ENCODE results near the gene RRP1.
A peak's percentile ranks its signal among the peaks of the same experiment; 100 is the strongest.

Gene RRP1

DNA sequence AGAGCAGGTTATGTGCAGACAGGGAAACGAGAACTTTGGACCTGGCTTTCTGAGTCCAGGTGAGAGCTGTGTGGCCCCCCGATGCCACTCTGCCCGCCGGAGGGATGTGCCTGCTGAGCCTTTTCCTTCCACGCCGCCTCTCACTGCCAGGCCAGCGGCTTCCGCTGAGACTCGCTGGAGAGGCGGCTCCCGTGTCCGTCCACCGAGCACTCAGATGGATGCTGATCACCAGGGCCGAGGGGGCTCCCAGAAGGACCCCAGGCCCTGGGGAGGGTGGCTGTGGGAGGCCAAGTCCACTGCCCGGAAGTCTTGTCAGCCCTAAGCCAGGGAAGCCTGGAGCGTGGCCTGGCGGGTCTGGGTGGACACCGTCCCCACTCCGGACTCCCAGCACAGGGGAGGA is 29.7 kb upstream of the RRP1 start:
- Histone ChIP-seq H3K27ac (ENCODE audit: low read length) (peak overlapping the region; percentile 87), H3K36me3 (ENCODE audit: control insufficient read depth in 2 of 2, insufficient read depth in 2 of 2, low read length in 2 of 2) (peaks cover 8 to 12% of the 10 kb centered on the region in 2 donors), H3K4me1 (ENCODE audit: control insufficient read depth, insufficient read depth, low read length) (peaks cover 18% of the 10 kb centered on the region), H3K9me3 (ENCODE audit: control insufficient read depth in 2 of 2, low read length in 2 of 2) (peaks cover 0 to 4% of the 10 kb centered on the region in 2 donors), H3K27me3 (ENCODE audit: control insufficient read depth in 1 of 2, insufficient read depth in 2 of 2, low read length in 2 of 2) (no peaks in the 10 kb centered on the region), H3K9ac (ENCODE audit: low read length in 2 of 2) (no peak overlapping the region), H3K4me3 (ENCODE audit: low read length in 2 of 2) (no peak overlapping the region)

DNA sequence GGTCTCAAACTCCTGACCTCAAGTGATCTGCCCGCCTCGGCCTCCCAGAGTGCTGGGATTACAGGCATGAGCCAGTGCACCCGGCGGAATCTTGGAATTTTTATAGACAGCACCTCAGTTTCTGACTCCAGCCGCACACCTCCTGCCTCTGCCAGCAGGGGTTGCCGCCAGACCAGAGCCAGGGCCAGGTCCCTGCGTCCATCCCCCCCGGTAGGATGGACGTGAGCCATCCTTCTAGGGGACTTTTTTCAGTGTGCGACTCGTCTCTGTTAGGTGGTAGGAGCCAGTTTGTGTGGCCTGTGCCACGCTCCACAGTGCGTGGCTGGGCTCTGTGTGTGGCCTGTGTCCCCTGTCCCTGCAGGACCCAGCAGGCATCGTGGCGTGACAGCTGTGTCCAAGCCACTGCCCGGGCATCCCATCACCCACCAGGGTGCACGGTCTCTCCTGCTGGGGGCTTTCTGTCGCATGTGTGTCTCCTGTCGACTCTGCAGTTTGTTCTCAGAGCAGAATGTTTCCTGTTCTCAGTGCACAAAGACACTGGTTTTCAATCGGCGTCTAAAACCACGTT is 28.9 kb upstream of the RRP1 start:
- peaks cover 8 to 12% of the 10 kb centered on the region in 2 donors for H3K36me3 ChIP-seq (ENCODE audit: control insufficient read depth in 2 of 2, insufficient read depth in 2 of 2, low read length in 2 of 2)

DNA sequence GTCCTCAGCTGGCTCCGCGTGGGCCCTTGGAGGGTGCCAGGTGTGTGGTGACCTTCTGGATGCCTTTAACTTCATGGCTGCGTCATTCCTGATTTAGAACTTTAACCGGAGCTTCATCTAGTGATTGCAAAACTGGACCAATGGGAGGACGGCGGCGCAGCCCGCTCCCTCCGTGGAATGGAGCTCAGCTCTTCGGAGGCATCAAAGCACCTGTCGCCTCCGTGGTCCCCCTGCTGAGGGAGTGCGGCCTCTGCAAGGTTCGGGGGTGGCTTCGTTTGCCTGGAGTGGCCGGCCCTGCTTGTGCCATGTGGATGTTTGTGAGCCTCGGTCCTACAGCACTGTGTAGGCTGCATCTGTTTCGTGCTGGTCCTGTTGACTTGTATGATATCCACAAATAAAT is 27.5 kb upstream of the RRP1 start:
- no peak overlapping the region for H3K9ac ChIP-seq (ENCODE audit: low read length in 2 of 2)
- peaks cover 0 to 4% of the 10 kb centered on the region in 2 donors for H3K9me3 ChIP-seq (ENCODE audit: control insufficient read depth in 2 of 2, low read length in 2 of 2)
- no peak overlapping the region for H3K4me3 ChIP-seq (ENCODE audit: low read length in 2 of 2)
- H3K27ac ChIP-seq (ENCODE audit: low read length), result no peak overlapping the region
- peaks cover 21% of the 10 kb centered on the region for H3K4me1 ChIP-seq (ENCODE audit: control insufficient read depth, insufficient read depth, low read length)
- no peaks in the 10 kb centered on the region for H3K27me3 ChIP-seq (ENCODE audit: control insufficient read depth in 1 of 2, insufficient read depth in 2 of 2, low read length in 2 of 2)
- peaks cover 0 to under 1% of the 10 kb centered on the region in 2 donors for H3K36me3 ChIP-seq (ENCODE audit: control insufficient read depth in 2 of 2, insufficient read depth in 2 of 2, low read length in 2 of 2)

More for the DNA sequence above, 28.9 kb upstream of the RRP1 start:
- no peak overlapping the region for H3K4me3 ChIP-seq (ENCODE audit: low read length in 2 of 2)
- H3K27ac ChIP-seq (ENCODE audit: low read length), result no peak overlapping the region
- H3K4me1 ChIP-seq (ENCODE audit: control insufficient read depth, insufficient read depth, low read length), result peaks cover 18% of the 10 kb centered on the region
- H3K9ac ChIP-seq (ENCODE audit: low read length in 2 of 2), result no peak overlapping the region
- H3K27me3 ChIP-seq (ENCODE audit: control insufficient read depth in 1 of 2, insufficient read depth in 2 of 2, low read length in 2 of 2), result no peaks in the 10 kb centered on the region
- peaks cover 0 to 4% of the 10 kb centered on the region in 2 donors for H3K9me3 ChIP-seq (ENCODE audit: control insufficient read depth in 2 of 2, low read length in 2 of 2)

DNA sequence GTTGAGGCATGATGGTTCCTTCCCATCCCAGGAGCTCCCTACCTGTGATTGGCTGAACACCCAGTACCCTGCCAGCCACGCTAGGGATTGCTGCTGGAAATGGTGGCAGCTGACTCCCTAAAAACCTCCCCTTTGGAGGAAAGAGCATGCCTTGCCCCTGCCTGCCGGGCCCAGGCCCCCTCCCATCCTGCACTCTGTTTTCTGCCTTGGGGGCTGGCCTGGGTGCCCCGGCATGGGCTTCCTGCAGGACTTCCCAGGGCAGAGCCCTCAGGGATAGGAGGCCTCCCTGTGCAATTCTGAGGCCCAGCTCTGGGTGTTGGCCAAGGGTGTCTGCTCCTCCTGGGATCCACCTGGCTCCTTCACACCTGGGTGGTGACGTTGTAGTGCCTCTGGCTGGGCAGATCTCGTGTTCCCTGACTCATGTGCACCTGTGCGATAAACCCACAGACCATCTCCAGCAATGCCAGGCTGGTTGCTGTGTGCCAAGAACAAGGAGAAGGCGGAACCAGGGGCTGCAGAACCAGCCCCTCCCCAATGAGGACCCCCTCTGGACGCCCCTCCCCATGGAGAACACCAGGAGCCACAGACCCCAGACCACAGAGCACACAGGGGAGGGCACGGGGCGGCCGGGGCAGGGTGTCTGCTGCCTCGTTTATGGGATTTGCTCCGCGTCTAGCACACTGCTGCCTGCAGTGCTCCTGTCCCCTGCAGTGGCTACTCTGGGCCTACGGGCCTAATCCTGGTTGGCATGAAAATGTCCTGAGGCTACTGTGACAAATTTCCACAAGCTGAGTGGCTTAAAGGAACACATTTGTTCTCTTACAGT is 26.9 kb upstream of the RRP1 start:
- H3K27ac ChIP-seq (ENCODE audit: low read length), result no peak overlapping the region
- H3K9me3 ChIP-seq (ENCODE audit: control insufficient read depth in 2 of 2, low read length in 2 of 2), result peaks cover 0 to 4% of the 10 kb centered on the region in 2 donors

DNA sequence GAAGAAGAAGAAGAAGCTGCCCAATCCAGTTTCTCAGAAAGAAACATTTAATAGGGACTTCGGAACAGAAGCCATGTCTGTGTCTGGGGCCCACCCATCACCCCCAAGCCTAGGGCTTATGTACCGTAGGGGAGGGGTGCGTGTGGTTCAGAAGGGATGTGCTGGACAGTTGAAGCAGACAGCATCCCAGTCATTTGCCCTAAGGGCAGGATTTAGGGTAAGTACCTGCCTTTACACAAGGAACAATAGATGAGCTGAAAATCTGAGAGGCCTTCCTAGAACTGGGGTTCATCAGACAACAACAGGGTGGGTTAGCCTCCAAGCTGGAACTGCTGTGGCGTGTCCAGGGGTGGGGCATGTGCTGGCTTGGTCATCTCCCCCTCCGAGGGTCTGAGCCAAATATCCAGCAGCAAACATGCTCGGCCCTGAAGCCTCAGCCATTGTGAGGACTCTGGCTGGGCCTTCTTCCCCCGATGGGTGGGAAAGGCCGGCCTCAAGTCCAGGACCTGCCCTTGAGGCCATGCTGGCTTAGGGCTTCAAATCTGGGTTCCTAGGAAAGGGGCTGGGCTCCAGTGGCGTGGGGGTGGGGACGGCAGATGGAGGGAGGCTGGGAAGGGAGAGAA is 25.4 kb upstream of the RRP1 start:
- Histone ChIP-seq H3K9me3 (ENCODE audit: control insufficient read depth in 2 of 2, low read length in 2 of 2) (peaks cover 0 to 4% of the 10 kb centered on the region in 2 donors), H3K4me1 (ENCODE audit: control insufficient read depth, insufficient read depth, low read length) (peaks cover 7% of the 10 kb centered on the region), H3K4me3 (ENCODE audit: low read length in 2 of 2) (no peak overlapping the region), H3K27ac (ENCODE audit: low read length) (no peak overlapping the region), H3K9ac (ENCODE audit: low read length in 2 of 2) (no peak overlapping the region), H3K36me3 (ENCODE audit: control insufficient read depth in 2 of 2, insufficient read depth in 2 of 2, low read length in 2 of 2) (no peaks in the 10 kb centered on the region), H3K27me3 (ENCODE audit: control insufficient read depth in 1 of 2, insufficient read depth in 2 of 2, low read length in 2 of 2) (no peaks in the 10 kb centered on the region)

More for the DNA sequence above, 26.9 kb upstream of the RRP1 start:
- Histone ChIP-seq H3K4me3 (ENCODE audit: low read length in 2 of 2) (no peak overlapping the region), H3K27me3 (ENCODE audit: control insufficient read depth in 1 of 2, insufficient read depth in 2 of 2, low read length in 2 of 2) (no peaks in the 10 kb centered on the region), H3K36me3 (ENCODE audit: control insufficient read depth in 2 of 2, insufficient read depth in 2 of 2, low read length in 2 of 2) (no peaks in the 10 kb centered on the region), H3K4me1 (ENCODE audit: control insufficient read depth, insufficient read depth, low read length) (peaks cover 18% of the 10 kb centered on the region), H3K9ac (ENCODE audit: low read length in 2 of 2) (no peak overlapping the region)

DNA sequence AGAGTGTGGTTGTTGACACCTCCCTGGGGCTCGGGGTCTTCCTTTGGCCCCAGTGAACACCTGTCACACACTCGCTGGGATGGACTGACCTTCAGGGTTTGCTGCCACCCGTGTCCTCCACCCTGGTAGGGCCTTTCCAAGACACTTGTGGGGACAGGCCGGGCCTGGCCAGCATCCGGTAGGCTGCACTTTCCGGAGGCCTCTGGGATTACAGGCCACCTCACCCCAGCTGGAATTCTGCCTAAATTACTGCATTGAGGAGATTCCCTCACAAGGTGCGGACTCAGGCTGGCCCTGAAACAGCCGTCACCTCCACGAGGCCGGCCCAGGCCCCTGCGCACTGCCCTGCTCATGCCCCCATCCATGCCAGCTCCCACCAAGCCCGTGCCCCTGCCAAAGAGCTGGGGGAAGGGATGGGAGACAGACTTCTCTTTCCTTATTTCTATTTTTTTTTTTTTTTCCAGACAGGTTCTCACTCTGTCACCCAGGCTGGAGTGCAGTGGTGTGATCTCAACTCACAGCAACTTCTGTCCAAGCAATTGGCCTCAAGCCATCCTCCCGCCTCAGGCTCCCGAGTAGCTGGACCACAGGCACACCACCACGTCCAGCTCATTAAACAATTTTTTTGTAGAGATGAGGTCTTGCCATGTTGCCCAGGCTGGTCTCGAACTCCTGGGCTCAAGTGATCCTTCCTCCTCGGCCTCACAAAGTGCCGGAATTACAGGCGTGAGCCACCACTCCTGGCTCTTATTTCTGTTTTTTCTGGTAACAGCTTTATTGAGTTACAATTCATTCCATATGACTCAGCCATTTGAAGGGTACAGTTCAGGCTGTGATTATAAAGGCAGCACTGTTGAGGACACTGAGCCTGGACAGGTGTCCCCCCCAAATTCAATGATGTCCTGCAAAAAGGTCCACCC is 24.5 kb upstream of the RRP1 start:
- Histone ChIP-seq H3K4me3 (ENCODE audit: low read length in 2 of 2) (no peak overlapping the region), H3K36me3 (ENCODE audit: control insufficient read depth in 2 of 2, insufficient read depth in 2 of 2, low read length in 2 of 2) (no peaks in the 10 kb centered on the region), H3K27me3 (ENCODE audit: control insufficient read depth in 1 of 2, insufficient read depth in 2 of 2, low read length in 2 of 2) (no peaks in the 10 kb centered on the region), H3K9ac (ENCODE audit: low read length in 2 of 2) (no peak overlapping the region), H3K4me1 (ENCODE audit: control insufficient read depth, insufficient read depth, low read length) (peaks cover 2% of the 10 kb centered on the region), H3K27ac (ENCODE audit: low read length) (no peak overlapping the region), H3K9me3 (ENCODE audit: control insufficient read depth in 2 of 2, low read length in 2 of 2) (peaks cover 0 to 4% of the 10 kb centered on the region in 2 donors)

DNA sequence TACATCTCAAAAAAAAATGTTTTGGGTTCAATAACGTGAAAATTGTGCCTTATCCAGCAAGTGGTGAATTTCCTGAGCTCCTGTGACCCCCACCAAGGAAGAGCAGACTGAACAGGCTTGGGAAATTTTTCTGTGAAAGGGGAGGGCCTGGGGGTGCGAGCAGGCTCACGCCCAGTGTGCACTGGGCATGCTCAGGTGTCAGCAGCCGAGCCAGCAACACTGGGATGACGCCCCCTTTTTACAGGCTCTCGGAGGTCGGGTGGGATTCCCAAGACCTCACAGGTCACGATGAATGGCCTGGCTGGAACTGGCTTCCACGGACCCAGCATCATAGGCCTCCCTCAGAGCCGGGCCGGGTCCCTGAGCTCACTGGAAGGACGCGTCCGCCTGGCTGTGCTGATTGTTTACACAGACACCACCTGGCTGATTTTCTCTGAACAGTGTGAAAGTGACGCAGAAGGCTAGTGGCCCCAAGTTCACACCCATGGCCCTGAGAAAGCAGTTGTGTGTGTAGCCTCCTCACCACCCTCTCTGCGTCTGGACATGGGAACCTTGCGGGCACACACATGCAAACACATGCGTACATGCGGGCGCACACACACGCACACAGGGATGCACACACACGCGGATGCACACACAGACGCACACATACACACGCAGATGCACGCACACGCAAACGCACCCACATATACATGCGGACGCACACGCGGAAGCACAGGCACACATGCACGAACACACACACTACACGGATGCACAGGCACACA is 22.5 kb upstream of the RRP1 start:
- Histone ChIP-seq H3K4me3 (ENCODE audit: low read length in 2 of 2) (no peak overlapping the region), H3K27me3 (ENCODE audit: control insufficient read depth in 1 of 2, insufficient read depth in 2 of 2, low read length in 2 of 2) (no peaks in the 10 kb centered on the region), H3K9me3 (ENCODE audit: control insufficient read depth in 2 of 2, low read length in 2 of 2) (peaks cover 0 to 4% of the 10 kb centered on the region in 2 donors), H3K36me3 (ENCODE audit: control insufficient read depth in 2 of 2, insufficient read depth in 2 of 2, low read length in 2 of 2) (no peaks in the 10 kb centered on the region), H3K4me1 (ENCODE audit: control insufficient read depth, insufficient read depth, low read length) (peaks cover 2% of the 10 kb centered on the region), H3K9ac (ENCODE audit: low read length in 2 of 2) (no peak overlapping the region), H3K27ac (ENCODE audit: low read length) (no peak overlapping the region)

DNA sequence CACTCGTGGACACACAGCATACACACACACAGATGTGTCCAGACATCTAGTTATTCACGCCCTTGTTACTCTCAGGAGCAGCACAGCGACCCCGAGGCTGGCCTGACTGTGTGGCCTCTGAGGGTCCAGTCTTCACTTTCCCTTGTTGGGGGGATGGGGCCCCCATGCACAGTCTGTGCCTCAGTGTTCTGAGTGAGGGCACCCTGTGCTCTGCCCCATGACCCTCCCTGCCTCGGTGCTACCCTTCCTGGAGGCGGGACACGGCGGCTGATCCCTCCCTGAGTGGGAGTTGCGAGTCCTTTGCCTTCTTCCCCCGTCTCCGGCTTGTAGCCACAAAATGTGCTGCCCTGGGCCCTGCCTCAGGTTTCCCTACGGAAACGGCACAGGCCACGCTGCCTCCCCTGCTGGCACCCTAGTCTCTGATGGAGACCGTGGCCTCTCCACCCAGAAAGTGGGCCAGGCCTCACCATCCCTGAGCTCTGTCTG is 21.8 kb upstream of the RRP1 start:
- no peak overlapping the region for H3K4me3 ChIP-seq (ENCODE audit: low read length in 2 of 2)
- H3K36me3 ChIP-seq (ENCODE audit: control insufficient read depth in 2 of 2, insufficient read depth in 2 of 2, low read length in 2 of 2), result no peaks in the 10 kb centered on the region
- H3K27me3 ChIP-seq (ENCODE audit: control insufficient read depth in 1 of 2, insufficient read depth in 2 of 2, low read length in 2 of 2), result no peaks in the 10 kb centered on the region
- H3K9ac ChIP-seq (ENCODE audit: low read length in 2 of 2), result no peak overlapping the region
- H3K27ac ChIP-seq (ENCODE audit: low read length), result no peak overlapping the region
- H3K4me1 ChIP-seq (ENCODE audit: control insufficient read depth, insufficient read depth, low read length), result peaks cover 2% of the 10 kb centered on the region
- peaks cover 0 to 4% of the 10 kb centered on the region in 2 donors for H3K9me3 ChIP-seq (ENCODE audit: control insufficient read depth in 2 of 2, low read length in 2 of 2)

DNA sequence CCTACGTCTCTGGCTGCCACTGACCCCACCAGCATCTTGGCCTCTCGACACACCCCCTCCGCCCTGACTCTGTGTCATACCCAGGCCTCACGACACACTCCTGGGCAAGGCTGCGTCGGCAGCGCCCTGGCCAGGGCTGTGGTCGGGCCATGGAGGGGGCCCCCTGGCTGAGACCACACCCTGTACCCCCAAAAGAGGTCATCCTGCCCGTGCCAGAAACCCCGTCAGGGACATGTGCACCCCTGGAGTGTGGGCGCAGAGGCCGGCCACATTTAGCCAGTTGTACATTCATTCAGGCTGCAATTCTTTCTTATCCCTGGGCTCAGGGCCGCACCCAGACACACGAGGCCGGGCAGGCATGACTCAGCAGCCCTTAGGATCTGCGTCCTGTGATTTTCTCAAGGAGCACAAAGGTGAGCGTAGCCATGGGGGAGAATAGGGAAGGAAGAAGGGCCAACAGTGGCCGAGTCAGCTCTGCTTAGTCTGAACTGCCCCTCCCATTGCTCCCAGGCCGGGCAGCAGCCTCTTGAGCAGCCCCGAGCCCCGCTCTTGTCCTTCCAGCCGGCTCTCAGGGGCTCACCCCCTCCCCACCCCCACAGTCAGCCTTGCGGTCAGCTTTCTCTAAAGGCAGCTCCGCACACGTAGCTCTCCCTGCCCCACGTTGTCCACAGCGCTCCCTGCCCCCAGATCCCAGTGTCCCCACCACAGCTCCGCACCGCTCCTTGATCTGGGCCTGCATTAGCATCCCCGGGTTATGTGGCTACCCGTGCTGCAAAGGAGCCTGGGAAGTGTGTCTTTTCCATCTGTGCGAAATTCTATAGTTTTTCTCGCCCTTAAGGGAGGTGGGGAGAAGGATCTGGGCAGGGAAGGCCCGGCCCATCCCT is 21.2 kb upstream of the RRP1 start:
- Histone ChIP-seq H3K9me3 (ENCODE audit: control insufficient read depth in 2 of 2, low read length in 2 of 2) (no peaks in the 10 kb centered on the region), H3K4me1 (ENCODE audit: control insufficient read depth, insufficient read depth, low read length) (peaks cover 2% of the 10 kb centered on the region), H3K27me3 (ENCODE audit: control insufficient read depth in 1 of 2, insufficient read depth in 2 of 2, low read length in 2 of 2) (no peaks in the 10 kb centered on the region), H3K4me3 (ENCODE audit: low read length in 2 of 2) (no peak overlapping the region), H3K9ac (ENCODE audit: low read length in 2 of 2) (no peak overlapping the region), H3K27ac (ENCODE audit: low read length) (no peak overlapping the region), H3K36me3 (ENCODE audit: control insufficient read depth in 2 of 2, insufficient read depth in 2 of 2, low read length in 2 of 2) (peaks cover 3% of the 10 kb centered on the region in 2 donors)
